ENCODE measurements around the gene ZNF83. TPM values are rescaled to one million over a fixed set of nuclear protein-coding genes. Genes with fewer than 3 reads are reported as not detected.

ZNF83 gene
- polyA plus RNA-seq, 1 of the 3 experiments (the other 2 are of a cell fraction), result 30.1 TPM

DNA sequence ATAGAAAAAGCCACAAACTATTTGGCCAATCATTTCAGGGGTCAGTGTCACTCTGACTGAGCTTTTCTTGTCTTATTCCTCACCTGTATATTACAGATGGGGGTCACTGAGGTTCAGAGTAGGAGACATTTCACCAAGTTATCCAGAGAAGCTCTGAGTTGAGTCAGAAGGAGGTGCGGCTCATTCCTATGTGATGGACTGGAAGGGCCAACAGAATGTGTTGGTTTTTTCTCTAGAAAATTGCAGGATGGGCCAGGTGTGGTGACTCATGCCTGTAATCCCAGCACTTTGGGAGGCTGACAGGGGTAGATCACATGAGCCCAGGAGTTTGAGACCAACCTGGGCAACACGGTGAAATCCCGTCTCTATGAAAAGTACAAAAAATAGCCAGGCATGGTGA, 24.5 kb upstream of the ZNF83 start:
- POLR2A ChIA-PET, result no interaction called here

GRCh38 chr19:52660981-52661380, 22.8 kb upstream of the ZNF83 start:
- Histone ChIP-seq H3K27me3 (ENCODE audit: insufficient read depth) (no peaks in the 10 kb centered on the region), H3K4me2 (no peak overlapping the region), H3K36me3 (replicated peaks in 1 of 2; ENCODE audit: control insufficient read depth in 1 of 2, insufficient read depth in 2 of 2, low read length in 1 of 2) (peaks cover 0 to 34% of the 10 kb centered on the region in 2 experiments), H3K9me2 (no peaks in the 10 kb centered on the region), H3K79me2 (ENCODE audit: insufficient read depth) (peaks cover 17% of the 10 kb centered on the region; the same call in 1 of the 2 replicates), H3K9me3 (no peaks in the 10 kb centered on the region), H3K4me3 (ENCODE audit: low read depth in 2 of 2, low read length in 1 of 2) (no peak overlapping the region), H3K4me1 (ENCODE audit: control insufficient read depth in 1 of 2, insufficient read depth in 2 of 2, low read depth in 1 of 2, low read length in 1 of 2) (no peaks in the 10 kb centered on the region), H3K27ac (ENCODE audit: low read depth in 2 of 2, low read length in 1 of 2) (no peak overlapping the region), H3F3A (replicated peaks; ENCODE audit: insufficient read depth) (peaks cover 5% of the 10 kb centered on the region), H3K9ac (no peak overlapping the region), H2AFZ (ENCODE audit: low read depth) (no peak overlapping the region), H4K20me1 (ENCODE audit: insufficient read depth) (no peaks in the 10 kb centered on the region)
- ChIA-PET CTCF (interaction anchor here (1.0 kb wide), 1 partner anchor 18 kb away, joined by 3 read pairs; no protein-coding TSS in a partner anchor), POLR2A (no interaction called here)
- TF ChIP-seq MXI1 (IDR thresholded peaks at IDR 0.05; ENCODE audit: low read depth, low read length), result no peak
- TF ChIP-seq TEAD4 (IDR thresholded peaks at IDR 0.05; ENCODE audit: borderline replicate concordance, insufficient read depth), result no peak
- TF ChIP-seq, protein P1, sequence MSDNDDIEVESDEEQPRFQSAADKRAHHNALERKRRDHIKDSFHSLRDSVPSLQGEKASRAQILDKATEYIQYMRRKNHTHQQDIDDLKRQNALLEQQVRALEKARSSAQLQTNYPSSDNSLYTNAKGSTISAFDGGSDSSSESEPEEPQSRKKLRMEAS (IDR thresholded peaks at IDR 0.05; ENCODE audit: low read depth), result no peak
- TF ChIP-seq, protein P2, sequence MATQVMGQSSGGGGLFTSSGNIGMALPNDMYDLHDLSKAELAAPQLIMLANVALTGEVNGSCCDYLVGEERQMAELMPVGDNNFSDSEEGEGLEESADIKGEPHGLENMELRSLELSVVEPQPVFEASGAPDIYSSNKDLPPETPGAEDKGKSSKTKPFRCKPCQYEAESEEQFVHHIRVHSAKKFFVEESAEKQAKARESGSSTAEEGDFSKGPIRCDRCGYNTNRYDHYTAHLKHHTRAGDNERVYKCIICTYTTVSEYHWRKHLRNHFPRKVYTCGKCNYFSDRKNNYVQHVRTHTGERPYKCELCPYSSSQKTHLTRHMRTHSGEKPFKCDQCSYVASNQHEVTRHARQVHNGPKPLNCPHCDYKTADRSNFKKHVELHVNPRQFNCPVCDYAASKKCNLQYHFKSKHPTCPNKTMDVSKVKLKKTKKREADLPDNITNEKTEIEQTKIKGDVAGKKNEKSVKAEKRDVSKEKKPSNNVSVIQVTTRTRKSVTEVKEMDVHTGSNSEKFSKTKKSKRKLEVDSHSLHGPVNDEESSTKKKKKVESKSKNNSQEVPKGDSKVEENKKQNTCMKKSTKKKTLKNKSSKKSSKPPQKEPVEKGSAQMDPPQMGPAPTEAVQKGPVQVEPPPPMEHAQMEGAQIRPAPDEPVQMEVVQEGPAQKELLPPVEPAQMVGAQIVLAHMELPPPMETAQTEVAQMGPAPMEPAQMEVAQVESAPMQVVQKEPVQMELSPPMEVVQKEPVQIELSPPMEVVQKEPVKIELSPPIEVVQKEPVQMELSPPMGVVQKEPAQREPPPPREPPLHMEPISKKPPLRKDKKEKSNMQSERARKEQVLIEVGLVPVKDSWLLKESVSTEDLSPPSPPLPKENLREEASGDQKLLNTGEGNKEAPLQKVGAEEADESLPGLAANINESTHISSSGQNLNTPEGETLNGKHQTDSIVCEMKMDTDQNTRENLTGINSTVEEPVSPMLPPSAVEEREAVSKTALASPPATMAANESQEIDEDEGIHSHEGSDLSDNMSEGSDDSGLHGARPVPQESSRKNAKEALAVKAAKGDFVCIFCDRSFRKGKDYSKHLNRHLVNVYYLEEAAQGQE (IDR thresholded peaks at IDR 0.05; ENCODE audit: low read depth, low read length), result no peak
- TF ChIP-seq, protein P3, sequence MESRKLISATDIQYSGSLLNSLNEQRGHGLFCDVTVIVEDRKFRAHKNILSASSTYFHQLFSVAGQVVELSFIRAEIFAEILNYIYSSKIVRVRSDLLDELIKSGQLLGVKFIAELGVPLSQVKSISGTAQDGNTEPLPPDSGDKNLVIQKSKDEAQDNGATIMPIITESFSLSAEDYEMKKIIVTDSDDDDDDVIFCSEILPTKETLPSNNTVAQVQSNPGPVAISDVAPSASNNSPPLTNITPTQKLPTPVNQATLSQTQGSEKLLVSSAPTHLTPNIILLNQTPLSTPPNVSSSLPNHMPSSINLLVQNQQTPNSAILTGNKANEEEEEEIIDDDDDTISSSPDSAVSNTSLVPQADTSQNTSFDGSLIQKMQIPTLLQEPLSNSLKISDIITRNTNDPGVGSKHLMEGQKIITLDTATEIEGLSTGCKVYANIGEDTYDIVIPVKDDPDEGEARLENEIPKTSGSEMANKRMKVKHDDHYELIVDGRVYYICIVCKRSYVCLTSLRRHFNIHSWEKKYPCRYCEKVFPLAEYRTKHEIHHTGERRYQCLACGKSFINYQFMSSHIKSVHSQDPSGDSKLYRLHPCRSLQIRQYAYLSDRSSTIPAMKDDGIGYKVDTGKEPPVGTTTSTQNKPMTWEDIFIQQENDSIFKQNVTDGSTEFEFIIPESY (IDR thresholded peaks at IDR 0.05; ENCODE audit: borderline replicate concordance, low read depth), result no peak
- TF ChIP-seq, protein P4, sequence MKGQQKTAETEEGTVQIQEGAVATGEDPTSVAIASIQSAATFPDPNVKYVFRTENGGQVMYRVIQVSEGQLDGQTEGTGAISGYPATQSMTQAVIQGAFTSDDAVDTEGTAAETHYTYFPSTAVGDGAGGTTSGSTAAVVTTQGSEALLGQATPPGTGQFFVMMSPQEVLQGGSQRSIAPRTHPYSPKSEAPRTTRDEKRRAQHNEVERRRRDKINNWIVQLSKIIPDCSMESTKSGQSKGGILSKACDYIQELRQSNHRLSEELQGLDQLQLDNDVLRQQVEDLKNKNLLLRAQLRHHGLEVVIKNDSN (IDR thresholded peaks at IDR 0.05; ENCODE audit: borderline replicate concordance, low read depth), result no peak
- no peak for TF ChIP-seq NRF1 (IDR thresholded peaks at IDR 0.05; ENCODE audit: low read depth, low read length)
- DNase-seq, result no peak
- 55% methylated on average over 3 of the region's 3 CpGs for WGBS (ENCODE audit: low lambda C conversion rate)

More for the DNA sequence above, 24.5 kb upstream of the ZNF83 start:
- WGBS (ENCODE audit: low lambda C conversion rate), result 64% methylated on average over 3 of the region's 3 CpGs
- H2AFZ ChIP-seq (ENCODE audit: low read depth), result no peak overlapping the region
- no peaks in the 10 kb centered on the region for H3K27me3 ChIP-seq (ENCODE audit: insufficient read depth)
- no peak overlapping the region for H3K27ac ChIP-seq (ENCODE audit: low read depth in 2 of 2, low read length in 1 of 2)
- no peak overlapping the region for H3K9ac ChIP-seq
- no peak for DNase-seq
- CTCF ChIA-PET, result no interaction called here
- peaks cover 0 to 28% of the 10 kb centered on the region in 2 experiments for H3K36me3 ChIP-seq (replicated peaks in 1 of 2; ENCODE audit: control insufficient read depth in 1 of 2, insufficient read depth in 2 of 2, low read length in 1 of 2)
- no peak overlapping the region for H3K4me2 ChIP-seq
- no peak overlapping the region for H3K4me3 ChIP-seq (ENCODE audit: low read depth in 2 of 2, low read length in 1 of 2)
- peaks cover 8% of the 10 kb centered on the region for H3F3A ChIP-seq (replicated peaks; ENCODE audit: insufficient read depth)
- TF ChIP-seq RCOR1 (IDR thresholded peaks at IDR 0.05; ENCODE audit: low read length), result no peak
- H3K9me3 ChIP-seq, result no peaks in the 10 kb centered on the region
- peaks cover 20% of the 10 kb centered on the region; the same call in 1 of the 2 replicates for H3K79me2 ChIP-seq (ENCODE audit: insufficient read depth)
- no peaks in the 10 kb centered on the region for H4K20me1 ChIP-seq (ENCODE audit: insufficient read depth)
- H3K4me1 ChIP-seq (ENCODE audit: control insufficient read depth in 1 of 2, insufficient read depth in 2 of 2, low read depth in 1 of 2, low read length in 1 of 2), result no peaks in the 10 kb centered on the region
- no peaks in the 10 kb centered on the region for H3K9me2 ChIP-seq

All from SK-N-SH (cell line).